GM21737 (cell line): Measurements from ENCODE around the gene ZNF3.
A peak's percentile ranks its signal among the peaks of the same experiment; 100 is the strongest.

Source experiments
- ATAC-seq: cut with Tn5 transposase; IDR thresholded peaks from one replicate; pipeline ENCODE4 v1.9.1; 2021; ENCODE audit warnings: mild to moderate bottlenecking, moderate library complexity; ENCODE audit not compliant: unreplicated experiment

The ZNF3 gene

DNA sequence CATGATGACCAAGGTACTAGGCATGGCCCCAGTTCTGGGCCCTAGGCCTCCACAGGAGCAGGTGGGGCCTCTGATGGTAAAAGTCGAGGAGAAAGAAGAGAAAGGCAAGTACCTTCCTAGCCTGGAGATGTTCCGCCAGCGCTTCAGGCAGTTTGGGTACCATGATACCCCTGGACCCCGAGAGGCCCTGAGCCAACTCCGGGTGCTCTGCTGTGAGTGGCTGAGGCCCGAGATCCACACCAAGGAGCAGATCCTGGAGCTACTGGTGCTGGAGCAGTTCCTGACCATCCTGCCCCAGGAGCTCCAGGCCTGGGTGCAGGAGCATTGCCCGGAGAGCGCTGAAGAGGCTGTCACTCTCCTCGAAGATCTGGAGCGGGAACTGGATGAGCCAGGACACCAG is 24.5 kb downstream of the ZNF3 start:
- ATAC-seq: no peak

GRCh38 chr7:100053215-100053614 is 28.3 kb downstream of the ZNF3 start:
- no peak for ATAC-seq

DNA sequence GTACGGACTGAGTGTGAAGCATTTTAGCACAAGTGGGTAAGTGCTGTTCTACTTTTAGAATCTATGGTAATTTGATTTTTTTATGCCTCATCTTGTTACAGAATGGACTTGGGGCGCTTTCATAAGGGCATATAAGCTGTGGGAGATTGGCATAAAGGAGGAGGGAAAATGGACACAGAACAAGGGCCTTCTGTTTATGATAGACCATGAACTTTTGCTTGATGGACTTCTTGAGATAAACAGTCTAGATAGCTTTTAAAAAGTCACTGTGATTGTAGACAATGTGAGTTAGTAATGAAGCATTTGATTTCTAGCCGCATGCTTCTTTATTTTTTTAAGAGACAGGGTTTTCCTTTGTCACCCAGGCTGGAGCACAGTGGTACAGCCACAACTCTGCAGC is 29.9 kb downstream of the ZNF3 start:
- no peak for ATAC-seq

- peak; percentile 86 for ATAC-seq
Observed at GRCh38 chr7:100049441-100050291, 31.9 kb downstream of the ZNF3 start, which contains the start of gene ZSCAN21. Gene ZSCAN21 (plus strand): TSS chr7:100049774. CDS start chr7:100057007, 7,233 bp downstream.

GRCh38 chr7:100048680-100049079 is 32.8 kb downstream of the ZNF3 start:
- no peak for ATAC-seq

GRCh38 chr7:100044718-100045117 is 36.8 kb downstream of the ZNF3 start:
- ATAC-seq: no peak

GRCh38 chr7:100040575-100040974 is 40.9 kb downstream of the ZNF3 start:
- no peak for ATAC-seq

DNA sequence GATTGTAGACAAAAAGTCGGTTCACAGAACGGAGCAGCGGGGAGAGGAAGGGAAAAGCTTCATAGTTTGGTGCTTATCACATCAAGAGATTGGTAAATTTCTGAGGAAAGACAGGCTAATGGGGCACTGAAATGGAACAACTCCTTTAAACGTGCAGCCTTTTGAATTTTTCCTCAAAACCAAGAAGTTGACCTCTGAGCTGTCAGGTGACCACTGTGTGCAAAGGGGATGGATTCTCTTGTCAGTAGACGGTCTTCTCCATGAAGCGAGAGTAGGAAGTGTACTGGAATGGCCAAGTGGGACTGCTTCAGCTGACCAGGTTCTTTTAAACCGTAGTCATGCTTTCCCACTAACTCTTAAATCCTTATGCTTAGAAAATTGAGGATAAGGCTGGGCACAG is 43.2 kb downstream of the ZNF3 start:
- no peak for ATAC-seq

GRCh38 chr7:100035876-100036275 is 45.6 kb downstream of the ZNF3 start:
- ATAC-seq: no peak

- no peak for ATAC-seq
Observed at GRCh38 chr7:100034871-100035510, 46.5 kb downstream of the ZNF3 start.

- ATAC-seq: no peak
Observed at GRCh38 chr7:100033526-100033925, 48.0 kb downstream of the ZNF3 start.

DNA sequence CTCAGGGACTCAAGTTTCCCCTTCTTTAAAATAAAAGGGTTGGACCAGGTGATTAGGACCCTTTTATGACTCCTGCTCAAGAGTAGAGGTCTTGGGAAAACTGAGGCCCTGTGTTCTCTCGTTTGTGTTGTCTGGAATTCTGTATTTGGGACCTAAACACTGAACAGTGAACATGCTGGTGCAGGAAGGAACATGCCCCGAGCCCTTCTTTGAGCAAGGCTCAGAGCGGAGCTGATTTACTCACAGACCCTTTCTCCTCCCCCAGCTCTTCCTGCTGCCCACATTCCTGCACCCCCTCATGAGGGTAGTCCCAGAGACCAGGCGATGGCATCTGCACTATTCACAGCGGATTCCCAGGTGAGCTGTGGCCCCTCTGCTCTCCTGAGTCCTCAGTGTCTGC is 51.9 kb downstream of the ZNF3 start:
- no peak for ATAC-seq

GRCh38 chr7:100027197-100027596 is 54.3 kb downstream of the ZNF3 start:
- no peak for ATAC-seq

DNA sequence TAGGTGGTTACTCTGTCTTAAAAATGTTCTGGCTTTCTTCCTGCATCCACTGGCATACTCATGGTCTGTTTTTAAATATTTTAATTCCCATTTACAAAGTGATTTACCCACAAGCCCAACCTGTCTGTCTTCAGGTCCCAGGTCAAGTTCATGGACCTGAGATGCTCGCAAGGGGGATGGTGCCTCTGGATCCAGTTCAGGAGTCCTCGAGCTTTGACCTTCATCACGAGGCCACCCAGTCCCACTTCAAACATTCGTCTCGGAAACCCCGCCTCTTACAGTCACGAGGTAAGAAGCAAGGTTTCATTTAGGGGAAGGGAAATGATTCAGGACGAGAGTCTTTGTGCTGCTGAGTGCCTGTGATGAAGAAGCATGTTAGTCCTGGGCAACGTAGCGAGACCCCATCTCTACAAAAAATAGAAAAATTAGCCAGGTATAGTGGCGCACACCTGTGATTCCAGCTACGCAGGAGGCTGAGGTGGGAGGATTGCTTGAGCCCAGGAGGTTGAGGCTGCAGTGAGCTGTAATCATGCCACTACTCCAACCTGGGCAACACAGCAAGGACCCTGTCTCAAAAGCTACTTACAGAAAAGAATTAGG is 57.4 kb downstream of the ZNF3 start:
- no peak for ATAC-seq

- no peak for ATAC-seq
Observed at GRCh38 chr7:100023526-100023925, 58.0 kb downstream of the ZNF3 start.

- no peak for ATAC-seq
Observed at GRCh38 chr7:100022621-100023020, 58.9 kb downstream of the ZNF3 start.

GRCh38 chr7:100021297-100021696 is 60.2 kb downstream of the ZNF3 start:
- no peak for ATAC-seq
